HG03135 (cell line): ENCODE measurements around the gene AHDC1.
"Not testable (repeated sequence)": the region's sequence is repeated elsewhere in the genome, so short reads cannot be mapped to it uniquely, and the experiment has no call there.

ENCODE experiments used
- ATAC-seq: cut with Tn5 transposase; IDR thresholded peaks from one replicate; pipeline ENCODE4 v1.9.1; 2021; ENCODE audit warnings: mild to moderate bottlenecking, moderate library complexity; ENCODE audit not compliant: unreplicated experiment

The AHDC1 gene

GRCh38 chr1:27634177-27634984 is 30.4 kb upstream of the AHDC1 start:
- ATAC-seq, result no peak

GRCh38 chr1:27633640-27634176 is 29.8 kb upstream of the AHDC1 start:
- no peak for ATAC-seq

GRCh38 chr1:27633298-27633610 is 29.3 kb upstream of the AHDC1 start:
- no peak for ATAC-seq

GRCh38 chr1:27632387-27633297 is 28.7 kb upstream of the AHDC1 start:
- ATAC-seq, result peak; percentile 40

- ATAC-seq, result no peak
Observed at GRCh38 chr1:27630859-27631491, 27.0 kb upstream of the AHDC1 start.

- ATAC-seq, result no peak
Observed at GRCh38 chr1:27628712-27629111, 24.8 kb upstream of the AHDC1 start.

- not testable (repeated sequence) for ATAC-seq
Observed at GRCh38 chr1:27627733-27628132, 23.8 kb upstream of the AHDC1 start.

GRCh38 chr1:27627061-27627460 is 23.1 kb upstream of the AHDC1 start:
- ATAC-seq, result no peak

- no peak for ATAC-seq
Observed at GRCh38 chr1:27626031-27626935, 22.3 kb upstream of the AHDC1 start.

- ATAC-seq, result peak; percentile 36
Observed at GRCh38 chr1:27624467-27625178, 20.7 kb upstream of the AHDC1 start.

GRCh38 chr1:27623327-27624212 is 19.6 kb upstream of the AHDC1 start:
- ATAC-seq, result no peak

GRCh38 chr1:27622828-27623227 is 18.9 kb upstream of the AHDC1 start:
- no peak for ATAC-seq

GRCh38 chr1:27621051-27621920 is 17.3 kb upstream of the AHDC1 start:
- no peak for ATAC-seq

GRCh38 chr1:27619782-27620438 is 16.0 kb upstream of the AHDC1 start:
- not testable (repeated sequence) for ATAC-seq

GRCh38 chr1:27618341-27619082 is 14.6 kb upstream of the AHDC1 start:
- no peak for ATAC-seq

- no peak for ATAC-seq
Observed at GRCh38 chr1:27617420-27617819, 13.5 kb upstream of the AHDC1 start.
